Body of pancreas (tissue), 4 donors: ENCODE measurements around the gene RAET1E.

ENCODE experiments used
- CTCF ChIP-seq, 7 experiments: fragments of 450-650 bp in 4 of 7; fragments of 200-600 bp in 3 of 7; sonication (generic) in 3 of 7; IDR thresholded peaks; one replicate each; pipeline ENCODE4 v1.5.1; 2016 to 2019; ENCODE audit warnings: antibody characterized with exemption in 7 of 7
- POLR2A ChIP-seq, 3 donors: fragments of 450-650 bp; IDR thresholded peaks; one replicate each; pipeline ENCODE4 v1.6.1; 2016; ENCODE audit warnings: antibody characterized with exemption in 3 of 3, mild to moderate bottlenecking in 2 of 3

GRCh38 chr6:149876241-149876933, 21.5 kb downstream of the RAET1E start:
- no peak for TF ChIP-seq CTCF (IDR thresholded peaks at IDR 0.05)
- TF ChIP-seq POLR2A (IDR thresholded peaks at IDR 0.05), result no peak
